A549 (cell line): Measurements from ENCODE around the gene BCR. TPM values are rescaled to one million over a fixed set of nuclear protein-coding genes. Genes with fewer than 3 reads are reported as not detected.

Source experiments
- ATAC-seq, 2 experiments: fragments of 200-7000 bp in 1 of 2; fragments of >200 bp in 1 of 2; cut with Nextera tagmentation in 1 of 2; cut with Tn5 transposase in 1 of 2; 3 replicates each; pipeline versions ENCODE4 v1.8.0 to v1.9.1; 2018 to 2020; ENCODE audit warnings: mild to moderate bottlenecking in 1 of 2, moderate library complexity in 1 of 2
- CTCF ChIA-PET: fragments of 300-600 bp; sonication (Branson Sonifier 250); formaldehyde crosslinking; extraction: SDS; loops from one replicate; lab custom pipeline; 2021; ENCODE audit warnings: antibody characterized with exemption, inconsistent platforms; lab: Yijun Ruan, JAX
- POLR2A ChIA-PET: fragments of 350-600 bp; formaldehyde crosslinking; extraction: SDS; loops from one replicate; lab custom pipeline; 2021; ENCODE audit warnings: antibody characterized with exemption, inconsistent platforms; lab: Yijun Ruan, JAX
- DNase-seq, 2 experiments: peaks; one replicate each; pipeline versions ENCODE4 v3.0.0 to v3.0.0-alpha.2; 2011 to 2016; ENCODE audit warnings: low read depth in 1 of 2, low spot score in 1 of 2
- FAIRE-seq: peaks from 2 replicates; lab custom pipeline; 2011; peaks lifted over from hg19 to GRCh38; lab: Jason Lieb, UNC
- H3K27ac ChIP-seq, 2 experiments: fragments of >200 bp; sonication (Bioruptor Twin); formaldehyde crosslinking; 3 replicates each; pipeline ENCODE4 v1.5.1; 2016 to 2017
- H3K4me1 ChIP-seq: fragments of >200 bp; sonication (Bioruptor Twin); formaldehyde crosslinking; 3 replicates; pipeline ENCODE4 v1.6.1; 2016
- H3K4me2 ChIP-seq: fragments of >200 bp; sonication (Bioruptor Twin); formaldehyde crosslinking; 3 replicates; pipeline ENCODE4 v1.6.1; 2016
- H3K4me3 ChIP-seq: fragments of >200 bp; sonication (Bioruptor Twin); formaldehyde crosslinking; 3 replicates; pipeline ENCODE4 v1.5.1; 2016
- H3K9me3 ChIP-seq: fragments of >200 bp; sonication (Bioruptor Twin); formaldehyde crosslinking; 3 replicates; pipeline ENCODE4 v1.6.1; 2016
- ATOH8 ChIP-seq: fragments of 250-450 bp; sonication (Bioruptor Pico); IDR thresholded peaks from 2 replicates; pipeline ENCODE4 v1.5.0; 2020; ENCODE audit warnings: low read depth, mild to moderate bottlenecking, moderate library complexity
- BCL3 ChIP-seq: fragments of >200 bp; sonication (Bioruptor Twin); formaldehyde crosslinking; IDR thresholded peaks from 3 replicates; pipeline ENCODE4 v1.6.1; 2016
- CBX2 ChIP-seq: fragments of 200-600 bp; sonication (generic); IDR thresholded peaks from 2 replicates; pipeline ENCODE4 v1.6.1; 2016; ENCODE audit warnings: low read depth, mild to moderate bottlenecking, borderline replicate concordance
- CEBPB ChIP-seq, 2 experiments: fragments of >200 bp in 1 of 2; sonication (Bioruptor Twin) in 1 of 2; formaldehyde crosslinking in 1 of 2; IDR thresholded peaks; 2 replicates each; pipeline ENCODE4 v1.6.1; 2012 to 2016
- CHD4 ChIP-seq: fragments of 200-600 bp; sonication (generic); IDR thresholded peaks from 2 replicates; pipeline ENCODE4 v1.6.1; 2016; ENCODE audit warnings: antibody characterized with exemption, mild to moderate bottlenecking, borderline replicate concordance
- CTCF ChIP-seq: fragments of >200 bp; sonication (Bioruptor Twin); formaldehyde crosslinking; IDR thresholded peaks from 3 replicates; pipeline ENCODE4 v1.5.1; 2016
- EHF ChIP-seq: fragments of 250-450 bp; sonication (Bioruptor Pico); IDR thresholded peaks from 2 replicates; pipeline ENCODE4 v1.5.0; 2020; ENCODE audit warnings: mild to moderate bottlenecking
- JUNB ChIP-seq: fragments of >200 bp; sonication (Bioruptor Twin); formaldehyde crosslinking; IDR thresholded peaks from 2 replicates; pipeline ENCODE4 v1.6.1; 2016
- KDM1A ChIP-seq: fragments of 200-600 bp; sonication (generic); IDR thresholded peaks from 2 replicates; pipeline ENCODE4 v1.6.1; 2016; ENCODE audit warnings: low read depth, mild to moderate bottlenecking
- KDM5A ChIP-seq: fragments of 200-600 bp; sonication (generic); IDR thresholded peaks from 2 replicates; pipeline ENCODE4 v1.6.1; 2016; ENCODE audit warnings: antibody characterized with exemption, mild to moderate bottlenecking
- MAX ChIP-seq: IDR thresholded peaks from 2 replicates; pipeline ENCODE4 v1.6.1; 2012
- NPAS2 ChIP-seq: fragments of 250-450 bp; sonication (Bioruptor Pico); IDR thresholded peaks from 2 replicates; pipeline ENCODE4 v1.8.0; 2022; ENCODE audit warnings: mild to moderate bottlenecking, moderate library complexity, borderline replicate concordance
- PHF8 ChIP-seq: fragments of 200-600 bp; sonication (generic); IDR thresholded peaks from 2 replicates; pipeline ENCODE4 v1.6.1; 2016; ENCODE audit warnings: low read depth, mild to moderate bottlenecking, antibody characterized with exemption, moderate library complexity, borderline replicate concordance
- POLR2A ChIP-seq: IDR thresholded peaks from 2 replicates; pipeline ENCODE4 v1.6.1; 2012; ENCODE audit warnings: mild to moderate bottlenecking, low read length
- POLR2AphosphoS2 ChIP-seq: conservative IDR thresholded peaks from 2 replicates; pipeline ENCODE4 v1.6.1; 2012; ENCODE audit warnings: low read length, improper control_type of control experiment, inconsistent platforms
- RCOR1 ChIP-seq: fragments of 150-350 bp; IDR thresholded peaks from 2 replicates; pipeline ENCODE4 v1.6.1; 2014; ENCODE audit warnings: antibody characterized with exemption, low read length, low read depth
- RFX5 ChIP-seq: fragments of 450-650 bp; IDR thresholded peaks from 2 replicates; pipeline ENCODE4 v1.7.1; 2014; ENCODE audit warnings: antibody characterized with exemption, mild to moderate bottlenecking, moderate library complexity
- ZC3H11A ChIP-seq: fragments of 450-650 bp; IDR thresholded peaks from 2 replicates; pipeline ENCODE4 v1.6.1; 2014; ENCODE audit warnings: antibody characterized with exemption, mild to moderate bottlenecking
- WGBS: methylation state at CpG from one replicate; pipeline ENCODE4 v1.1.6; 2017; ENCODE audit errors: missing lambda C conversion rate; 5-methylcytosine and 5-hydroxymethylcytosine counted together
- polyA plus RNA-seq, 4 experiments: library from polyadenylated mRNA; depleted of rRNA in 3 of 4; stranded (reverse); fragments of >200 nt; fragmentation: RNase III in 1 of 4; extraction: RNeasy Plus Mini Kit Qiagen cat#74134 plus additional on column Dnase treatment in 1 of 4; gene quantifications; 2 replicates in 3 of 4; 3 replicates in 1 of 4; pipeline ENCODE4 v1.2.3, GENCODE V29; 2011 to 2017

The BCR gene
- polyA plus RNA-seq, 2 of the 4 experiments (the other 2 are of a cell fraction), result 14.7 to 16.4 TPM

- TF ChIP-seq CTCF, result no peak
- no peak for TF ChIP-seq CEBPB (IDR thresholded peaks at IDR 0.05)
- no peak for TF ChIP-seq NPAS2 (CRISPR knock-in tag)
- no peak for TF ChIP-seq BCL3
- TF ChIP-seq KDM1A, result no peak
These were observed 36.3 kb downstream of the BCR start (continued) for GRCh38 chr22:23216461-23217170.

GRCh38 chr22:23217171-23218052 lies 37.1 kb downstream of the BCR start:
- CTCF ChIA-PET, result interaction anchor here (0.8 kb wide), 1 partner anchor 47 kb away, joined by 5 read pairs; no protein-coding TSS in a partner anchor
- H3K4me1 ChIP-seq, result peaks cover 15% of the 10 kb centered on the region; the same call in 2 of the 3 replicates
- no peak for TF ChIP-seq ATOH8 (CRISPR knock-in tag)
- TF ChIP-seq POLR2AphosphoS2, result no peak
- no peak for TF ChIP-seq CEBPB (IDR thresholded peaks at IDR 0.05)
- TF ChIP-seq JUNB, result no peak
- TF ChIP-seq RFX5, result no peak
- TF ChIP-seq, all 56 proteins: peak for 0
- Histone ChIP-seq H3K4me2 (no peak overlapping the region), H3K27ac (no peak overlapping the region), H3K9me3 (no peaks in the 10 kb centered on the region), H3K4me3 (no peak overlapping the region)
- DNase-seq (no peak), ATAC-seq (no peak), FAIRE-seq (no peak)
- WGBS, result 93% methylated on average over 14 of the region's 16 CpGs
- POLR2A ChIA-PET, result no interaction called here

GRCh38 chr22:23218053-23218866 lies 38.0 kb downstream of the BCR start:
- no peak for TF ChIP-seq MAX
- TF ChIP-seq KDM5A, result no peak
- no peak for TF ChIP-seq CBX2
- no peak for TF ChIP-seq RCOR1
- TF ChIP-seq EHF, result no peak
- no peak for TF ChIP-seq POLR2A
- TF ChIP-seq ZC3H11A, result no peak
- TF ChIP-seq KDM1A, result no peak
- no peak for TF ChIP-seq CEBPB (IDR thresholded peaks at IDR 0.05)
- no peak for TF ChIP-seq PHF8
- TF ChIP-seq CHD4, result no peak
- TF ChIP-seq, all 56 proteins: peak for 0
- no peak overlapping the region for H3K4me2 ChIP-seq
- no peaks in the 10 kb centered on the region for H3K9me3 ChIP-seq
- H3K27ac ChIP-seq, result no peak overlapping the region
- ChIA-PET POLR2A (no interaction called here), CTCF (interaction anchor here (0.8 to 0.9 kb wide), 2 partner anchors 48 to 72 kb away, joined by 4 to 5 read pairs; no protein-coding TSS in a partner anchor)
- H3K4me3 ChIP-seq, result no peak overlapping the region
- DNase-seq, result no peak
- peaks cover 17% of the 10 kb centered on the region; the same call in 2 of the 3 replicates for H3K4me1 ChIP-seq
- 95% methylated on average over 5 of the region's 12 CpGs for WGBS
- no peak; a peak in 1 of 6 replicates for ATAC-seq
- no peak for FAIRE-seq
